Measurements from ENCODE around the gene S100A10.

GRCh38 chr1:151981178-151981525 lies 12.5 kb downstream of the S100A10 start:
- TF ChIP-seq L3MBTL2 (conservative IDR thresholded peaks at IDR 0.05) (no peak), HDGF (IDR thresholded peaks at IDR 0.05; ENCODE audit: borderline replicate concordance) (no peak), FOXA1 (IDR thresholded peaks at IDR 0.05) (no peak), TARDBP (IDR thresholded peaks at IDR 0.05) (no peak), BHLHE40 (IDR thresholded peaks at IDR 0.05; ENCODE audit: borderline replicate concordance) (no peak), SP1 (IDR thresholded peaks at IDR 0.05) (no peak)
